ENCODE results near the gene FIGN.

DNA sequence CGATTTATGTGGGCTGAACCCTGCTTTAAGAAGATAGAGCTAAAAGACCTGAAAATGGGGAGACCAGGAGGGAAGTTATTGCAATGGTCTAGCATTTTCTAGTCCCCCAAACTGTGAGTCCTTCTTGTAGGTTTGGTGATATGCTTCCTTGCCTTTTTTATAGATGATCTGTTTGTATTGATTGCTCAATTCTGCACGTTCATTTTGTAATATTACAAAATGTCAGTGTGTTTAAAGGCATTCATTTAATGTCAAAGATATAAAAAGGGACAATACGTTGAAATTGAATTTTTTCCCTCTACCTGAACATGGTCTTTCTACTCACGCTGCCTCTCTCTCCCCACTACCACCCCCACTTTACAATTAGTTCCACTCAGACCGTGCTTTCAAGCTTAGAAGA is 5.6 kb upstream of the FIGN start:
- TF ChIP-seq, protein P1, sequence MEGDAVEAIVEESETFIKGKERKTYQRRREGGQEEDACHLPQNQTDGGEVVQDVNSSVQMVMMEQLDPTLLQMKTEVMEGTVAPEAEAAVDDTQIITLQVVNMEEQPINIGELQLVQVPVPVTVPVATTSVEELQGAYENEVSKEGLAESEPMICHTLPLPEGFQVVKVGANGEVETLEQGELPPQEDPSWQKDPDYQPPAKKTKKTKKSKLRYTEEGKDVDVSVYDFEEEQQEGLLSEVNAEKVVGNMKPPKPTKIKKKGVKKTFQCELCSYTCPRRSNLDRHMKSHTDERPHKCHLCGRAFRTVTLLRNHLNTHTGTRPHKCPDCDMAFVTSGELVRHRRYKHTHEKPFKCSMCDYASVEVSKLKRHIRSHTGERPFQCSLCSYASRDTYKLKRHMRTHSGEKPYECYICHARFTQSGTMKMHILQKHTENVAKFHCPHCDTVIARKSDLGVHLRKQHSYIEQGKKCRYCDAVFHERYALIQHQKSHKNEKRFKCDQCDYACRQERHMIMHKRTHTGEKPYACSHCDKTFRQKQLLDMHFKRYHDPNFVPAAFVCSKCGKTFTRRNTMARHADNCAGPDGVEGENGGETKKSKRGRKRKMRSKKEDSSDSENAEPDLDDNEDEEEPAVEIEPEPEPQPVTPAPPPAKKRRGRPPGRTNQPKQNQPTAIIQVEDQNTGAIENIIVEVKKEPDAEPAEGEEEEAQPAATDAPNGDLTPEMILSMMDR (IDR thresholded peaks at IDR 0.05), result no peak
- TF ChIP-seq POLR2A (IDR thresholded peaks at IDR 0.05), result no peak
